Measurements from ENCODE around the gene FZD1.

- TF ChIP-seq CTCF (IDR thresholded peaks at IDR 0.05; ENCODE audit: insufficient read depth, low read length, poor library complexity, severe bottlenecking), result no peak
- no peak for TF ChIP-seq EZH2phosphoT487 (conservative IDR thresholded peaks at IDR 0.05; ENCODE audit: low read length)
These were observed 29.6 kb downstream of the FZD1 start for GRCh38 chr7:91293840-91294239.

All from SU-DHL-6 (cell line).